T-helper 2 cell treated with Interferon-gamma antibody and Interleukin-4, amounts not matched to agents 100 ng/mL and 5 ng/mL, for 36 hours (primary cell): ENCODE data around the gene IL17B. TPM values are rescaled to one million over a fixed set of nuclear protein-coding genes. Genes with fewer than 3 reads are reported as not detected.

Experiments
- intact Hi-C: fragments of 100-400 bp; cut with micrococcal nuclease; formaldehyde crosslinking; loops from one replicate; pipeline ENCODE4 v1.15.1; 2023
- total RNA-seq: library from RNA; stranded (reverse); gene quantifications from 2 replicates; pipeline ENCODE4 v1.2.3, GENCODE V29; 2022

The IL17B gene
- total RNA-seq, 1 donor from 2014 or later = not detected

- intact Hi-C loops = no loop called here
These were observed 52.5 kb downstream of the IL17B start for GRCh38 chr5:149326611-149327010.

DNA sequence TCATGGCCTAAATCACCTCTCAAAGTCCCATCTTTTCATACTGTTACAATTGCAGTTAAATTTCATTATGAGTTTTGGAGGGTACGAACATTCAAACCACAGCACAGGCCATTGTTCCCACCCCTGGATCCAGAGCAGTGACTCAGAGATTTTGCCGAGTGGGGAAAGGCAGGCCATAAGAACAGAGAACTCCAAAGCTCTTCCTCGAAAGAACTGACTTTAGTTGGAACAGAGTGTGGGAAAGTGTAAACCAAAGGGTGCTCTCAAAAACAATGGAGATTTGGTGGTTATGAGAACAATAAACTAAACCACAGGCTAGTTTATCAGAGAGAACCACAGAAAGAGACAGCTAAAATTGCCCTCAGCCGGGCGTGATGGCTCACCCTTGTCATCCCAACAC is 53.2 kb downstream of the IL17B start:
- intact Hi-C loops = no loop called here

- intact Hi-C loops = no loop called here
These were observed 53.8 kb downstream of the IL17B start for GRCh38 chr5:149325166-149325735.

DNA sequence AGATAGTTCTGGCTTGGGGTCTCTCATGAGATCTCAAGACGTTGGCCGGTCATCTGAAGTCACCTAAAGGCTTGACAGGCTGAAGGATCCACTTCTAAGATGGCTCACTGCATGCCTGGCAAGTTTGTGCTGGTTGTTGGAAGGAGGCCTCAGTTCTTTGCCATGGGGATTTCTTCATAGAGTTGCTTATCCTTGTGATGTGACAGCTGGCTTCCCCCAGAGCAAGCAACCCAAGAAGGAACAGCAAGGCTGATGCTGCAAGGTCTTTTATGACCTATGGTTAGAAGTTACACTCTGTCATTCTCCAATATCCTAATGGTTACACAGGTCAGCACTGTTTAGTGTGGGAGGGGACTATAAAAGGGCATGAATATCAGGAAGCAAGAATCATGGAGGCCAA is 54.5 kb downstream of the IL17B start:
- intact Hi-C loops = no loop called here

Other genes with a start within 250 kb of the IL17B start
- not detected in 2 replicates for gene ABLIM3, start 237.8 kb downstream of the IL17B start, total RNA-seq
- gene AFAP1L1, start 107.4 kb downstream of the IL17B start, total RNA-seq = not detected in 2 replicates
- 37.8 and 41.3 TPM in 2 replicates for gene GRPEL2, start 33.8 kb downstream of the IL17B start, total RNA-seq
- gene PCYOX1L, start 21.2 kb downstream of the IL17B start, total RNA-seq = 31.1 and 31.2 TPM in 2 replicates
- gene CSNK1A1, start 172.1 kb upstream of the IL17B start, total RNA-seq = 171 and 172 TPM in 2 replicates
- gene ARHGEF37, start 202.2 kb upstream of the IL17B start, total RNA-seq = 0.68 and 0.80 TPM in 2 replicates